Stimulated activated CD8-positive, alpha-beta memory T cell treated with anti-CD3 and anti-CD28 coated beads, Interleukin-7, amount 100 ng/mL, for 1 hour (primary cell): ENCODE data around the gene SIL1.
"Not testable (repeated sequence)": the region's sequence is repeated elsewhere in the genome, so short reads cannot be mapped to it uniquely, and the experiment has no call there.

Experiments
- DNase-seq, 2 donors: peaks; one replicate each; pipeline ENCODE4 v3.0.0-alpha.2; 2020; ENCODE audit warnings: low read depth in 2 of 2

SIL1 gene

GRCh38 chr5:138921362-138921761 is 276.8 kb downstream of the SIL1 start:
- DNase-seq = not testable (repeated sequence)

GRCh38 chr5:138920181-138920580 is 278.0 kb downstream of the SIL1 start:
- no peak for DNase-seq

- DNase-seq = no peak
Observed at GRCh38 chr5:138918686-138919085, 279.5 kb downstream of the SIL1 start.

- no peak for DNase-seq
Observed at GRCh38 chr5:138914338-138914737, 283.8 kb downstream of the SIL1 start.

DNA sequence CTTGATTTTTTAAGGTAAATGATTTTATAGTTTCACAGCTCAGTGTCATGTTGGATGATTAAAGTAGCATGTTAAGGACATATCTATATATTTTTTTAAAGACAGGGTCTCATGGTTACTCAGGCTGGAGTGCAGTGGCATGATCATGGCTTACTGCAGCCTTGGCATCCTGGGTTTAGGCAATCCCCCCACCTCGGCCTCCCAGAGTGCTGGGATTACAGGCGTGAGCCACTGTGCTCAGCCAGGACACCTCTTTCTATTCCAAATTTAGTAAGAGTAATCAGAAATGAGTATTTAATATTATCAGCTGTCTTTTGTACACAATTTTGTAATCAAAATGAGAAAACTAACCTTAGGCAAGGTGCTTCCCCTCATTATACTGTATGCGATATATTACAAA is 284.4 kb downstream of the SIL1 start:
- DNase-seq = no peak

DNA sequence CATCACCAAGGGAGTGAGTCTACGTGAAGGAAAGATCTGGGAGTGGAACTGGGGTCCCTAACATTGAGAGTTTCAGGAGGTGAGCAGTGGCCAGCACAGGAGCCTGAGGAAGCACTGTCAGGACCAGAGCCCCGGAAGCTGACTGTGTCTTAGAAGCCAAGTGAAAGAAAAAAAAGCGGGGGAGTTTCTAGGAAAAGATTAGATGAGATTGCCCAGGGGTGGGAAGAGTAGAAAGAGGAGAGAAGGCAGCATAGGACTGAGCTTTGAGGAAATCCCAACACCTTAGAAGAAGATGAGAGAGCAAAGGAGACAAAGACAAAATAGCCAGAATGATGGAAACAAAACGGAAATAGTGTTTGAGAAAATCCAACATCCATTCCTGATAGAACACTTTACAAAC is 286.1 kb downstream of the SIL1 start:
- DNase-seq = no peak

DNA sequence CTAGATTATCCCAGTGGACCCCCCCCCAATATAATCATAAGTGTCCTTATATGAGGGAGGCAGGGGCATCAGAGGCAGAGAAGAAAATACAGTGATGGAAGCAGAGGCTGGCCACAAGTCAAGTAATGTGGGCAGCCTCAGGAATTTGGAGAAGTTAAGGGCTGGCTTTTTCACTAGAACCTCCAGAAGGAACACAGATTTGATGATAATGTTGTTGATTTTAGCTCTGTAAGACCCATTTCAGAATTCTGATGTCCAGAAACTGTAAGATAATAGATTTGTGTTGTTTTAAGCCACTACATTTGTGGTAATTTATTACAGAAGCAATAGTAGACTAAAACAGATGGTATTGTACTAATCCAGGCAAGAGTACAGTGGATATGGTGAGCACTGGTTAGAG is 286.7 kb downstream of the SIL1 start:
- DNase-seq = no peak

GRCh38 chr5:138910546-138911185 is 287.5 kb downstream of the SIL1 start:
- no peak for DNase-seq

GRCh38 chr5:138909734-138910133 is 288.4 kb downstream of the SIL1 start:
- no peak for DNase-seq

GRCh38 chr5:138905541-138905940 is 292.6 kb downstream of the SIL1 start:
- no peak for DNase-seq

DNA sequence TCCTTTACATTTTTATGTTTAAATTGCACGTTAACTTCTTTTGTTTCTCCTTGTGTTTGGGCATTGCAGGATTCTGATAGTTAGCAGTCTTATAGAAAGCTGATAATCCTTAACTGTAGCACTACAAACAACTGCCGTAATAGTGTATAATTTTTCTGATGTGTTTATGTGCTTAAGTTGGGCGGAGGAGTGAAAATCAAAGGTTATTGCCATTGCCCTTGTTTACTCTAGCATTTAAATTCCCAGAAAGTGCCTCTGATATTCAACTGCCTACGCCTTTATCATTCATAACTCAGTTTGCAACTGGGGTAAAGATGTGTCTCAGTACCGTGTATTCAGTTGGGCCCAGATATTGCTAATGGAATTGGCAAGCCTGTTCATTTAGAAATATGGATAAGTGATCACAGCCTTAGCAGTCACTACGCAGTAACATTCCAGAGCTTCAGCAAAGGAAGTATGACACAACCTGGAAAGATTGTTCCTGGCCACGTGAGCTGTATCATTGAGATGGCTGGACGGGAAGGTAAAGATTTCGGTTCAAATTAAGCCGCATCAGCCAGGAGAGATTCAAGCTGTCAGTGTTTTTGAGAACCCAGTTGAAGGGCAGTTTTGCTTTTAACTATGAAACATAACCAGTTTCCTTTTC is 294.9 kb downstream of the SIL1 start:
- DNase-seq = no peak

GRCh38 chr5:138901716-138902115 is 296.5 kb downstream of the SIL1 start:
- no peak for DNase-seq

- DNase-seq = no peak
Observed at GRCh38 chr5:138900281-138900965, 297.7 kb downstream of the SIL1 start.

GRCh38 chr5:138898742-138899141 is 299.4 kb downstream of the SIL1 start:
- no peak for DNase-seq

DNA sequence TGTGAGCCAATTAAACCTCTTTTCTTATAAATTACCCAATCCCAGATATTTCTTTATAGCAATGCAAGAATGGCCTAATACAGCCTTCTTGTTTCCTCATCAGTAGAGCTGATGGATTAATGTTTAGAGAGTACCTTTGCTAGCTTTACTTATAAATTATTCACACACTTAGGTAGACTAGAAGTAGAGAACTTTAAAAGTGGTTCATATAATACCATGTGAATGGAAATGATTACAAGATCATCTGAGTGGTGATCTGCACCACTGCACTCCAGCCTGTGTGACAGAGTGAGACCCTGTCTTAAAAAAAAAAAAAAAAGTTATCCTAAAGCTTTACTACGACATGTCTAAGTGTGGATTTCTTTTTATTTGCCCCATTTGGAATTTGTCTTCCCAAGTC is 299.9 kb downstream of the SIL1 start:
- DNase-seq = no peak
